NCI-H345 (cell line): ENCODE results near the gene ZSWIM8.
"Not testable (repeated sequence)": the region's sequence is repeated elsewhere in the genome, so short reads cannot be mapped to it uniquely, and the experiment has no call there.

Experiments
- DNase-seq: peaks from one replicate; lab custom pipeline; 2025; lab: John Stamatoyannopoulos, UW

Gene ZSWIM8, protein sequence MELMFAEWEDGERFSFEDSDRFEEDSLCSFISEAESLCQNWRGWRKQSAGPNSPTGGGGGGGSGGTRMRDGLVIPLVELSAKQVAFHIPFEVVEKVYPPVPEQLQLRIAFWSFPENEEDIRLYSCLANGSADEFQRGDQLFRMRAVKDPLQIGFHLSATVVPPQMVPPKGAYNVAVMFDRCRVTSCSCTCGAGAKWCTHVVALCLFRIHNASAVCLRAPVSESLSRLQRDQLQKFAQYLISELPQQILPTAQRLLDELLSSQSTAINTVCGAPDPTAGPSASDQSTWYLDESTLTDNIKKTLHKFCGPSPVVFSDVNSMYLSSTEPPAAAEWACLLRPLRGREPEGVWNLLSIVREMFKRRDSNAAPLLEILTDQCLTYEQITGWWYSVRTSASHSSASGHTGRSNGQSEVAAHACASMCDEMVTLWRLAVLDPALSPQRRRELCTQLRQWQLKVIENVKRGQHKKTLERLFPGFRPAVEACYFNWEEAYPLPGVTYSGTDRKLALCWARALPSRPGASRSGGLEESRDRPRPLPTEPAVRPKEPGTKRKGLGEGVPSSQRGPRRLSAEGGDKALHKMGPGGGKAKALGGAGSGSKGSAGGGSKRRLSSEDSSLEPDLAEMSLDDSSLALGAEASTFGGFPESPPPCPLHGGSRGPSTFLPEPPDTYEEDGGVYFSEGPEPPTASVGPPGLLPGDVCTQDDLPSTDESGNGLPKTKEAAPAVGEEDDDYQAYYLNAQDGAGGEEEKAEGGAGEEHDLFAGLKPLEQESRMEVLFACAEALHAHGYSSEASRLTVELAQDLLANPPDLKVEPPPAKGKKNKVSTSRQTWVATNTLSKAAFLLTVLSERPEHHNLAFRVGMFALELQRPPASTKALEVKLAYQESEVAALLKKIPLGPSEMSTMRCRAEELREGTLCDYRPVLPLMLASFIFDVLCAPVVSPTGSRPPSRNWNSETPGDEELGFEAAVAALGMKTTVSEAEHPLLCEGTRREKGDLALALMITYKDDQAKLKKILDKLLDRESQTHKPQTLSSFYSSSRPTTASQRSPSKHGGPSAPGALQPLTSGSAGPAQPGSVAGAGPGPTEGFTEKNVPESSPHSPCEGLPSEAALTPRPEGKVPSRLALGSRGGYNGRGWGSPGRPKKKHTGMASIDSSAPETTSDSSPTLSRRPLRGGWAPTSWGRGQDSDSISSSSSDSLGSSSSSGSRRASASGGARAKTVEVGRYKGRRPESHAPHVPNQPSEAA (N-terminal part only)

GRCh38 chr10:73785211-73785720, at the start of gene ZSWIM8:
ZSWIM8 (plus strand) TSS chr10:73785606; CDS start chr10:73785879, 273 bp downstream.
- DNase-seq = peak; percentile 90

- not testable (repeated sequence) for DNase-seq
Measured at GRCh38 chr10:73740501-73741254, 44.7 kb upstream of the ZSWIM8 start.

DNA sequence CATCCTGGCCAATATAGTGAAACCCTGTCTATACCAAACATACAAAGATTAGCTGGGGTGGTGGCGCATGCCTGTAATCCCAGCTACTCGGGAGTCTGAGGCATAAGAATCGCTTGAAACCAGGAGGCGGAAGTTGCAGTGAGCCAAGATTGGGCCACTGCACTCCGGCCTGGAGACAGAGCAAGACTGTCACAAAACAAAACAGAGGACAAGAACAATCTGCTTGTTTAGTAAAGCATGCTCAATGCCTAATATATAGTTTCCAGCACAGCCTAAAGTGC, 43.0 kb upstream of the ZSWIM8 start:
- DNase-seq = no peak

DNA sequence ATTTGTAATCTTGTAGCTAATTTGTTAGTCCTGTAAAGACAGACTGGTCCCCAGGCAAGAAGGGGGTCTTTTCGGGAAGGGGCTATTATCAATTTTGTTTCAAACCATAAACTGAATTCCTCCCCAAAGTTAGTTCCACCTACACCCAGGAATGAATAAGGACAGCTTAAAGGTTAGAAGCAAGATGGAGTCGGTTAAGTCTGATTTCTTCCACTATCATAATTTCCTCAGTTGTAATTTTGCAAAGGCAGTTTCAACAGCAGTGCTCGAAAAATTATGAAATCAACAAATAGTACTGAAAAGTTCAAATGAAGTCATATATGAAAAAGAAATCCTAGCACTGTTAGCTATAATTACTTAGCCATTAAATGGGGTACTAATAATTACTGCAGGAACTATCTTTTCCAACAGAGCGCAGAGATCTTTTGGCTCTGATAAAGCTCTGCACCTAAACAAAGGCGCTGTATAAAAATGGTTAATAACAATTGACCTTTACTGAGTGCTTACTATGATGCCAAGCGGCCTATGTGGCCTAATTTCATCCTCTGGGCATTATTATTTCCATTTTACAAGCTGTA, 42.0 kb upstream of the ZSWIM8 start:
- no peak for DNase-seq

GRCh38 chr10:73743905-73744663, 41.3 kb upstream of the ZSWIM8 start, which contains the start of gene SEC24C:
SEC24C (plus strand) TSS chr10:73744372; CDS start chr10:73746833, 2,461 bp downstream.
- peak; percentile 93 for DNase-seq

DNA sequence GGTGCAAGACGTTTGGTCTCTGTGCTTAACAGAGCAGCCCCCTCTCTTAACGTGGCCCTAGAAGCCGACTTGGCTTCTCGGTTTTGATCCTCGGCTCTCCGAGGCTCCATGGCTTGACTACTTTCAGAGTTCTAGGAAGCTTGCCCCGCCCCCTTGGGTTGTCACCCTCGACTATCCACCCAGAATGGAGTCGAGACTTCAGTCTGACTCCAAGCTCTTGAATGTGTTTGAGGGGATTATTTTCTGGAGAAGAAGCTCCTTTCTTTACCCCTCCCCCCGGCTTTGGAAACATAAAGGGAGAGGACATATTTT, 40.8 kb upstream of the ZSWIM8 start:
- DNase-seq = no peak

GRCh38 chr10:73746721-73747120, 38.7 kb upstream of the ZSWIM8 start:
- DNase-seq = no peak

GRCh38 chr10:73750819-73751218, 34.6 kb upstream of the ZSWIM8 start:
- no peak for DNase-seq

GRCh38 chr10:73756183-73756582, 29.2 kb upstream of the ZSWIM8 start:
- no peak for DNase-seq

- no peak for DNase-seq
Measured at GRCh38 chr10:73758704-73759511, 26.5 kb upstream of the ZSWIM8 start.

- no peak for DNase-seq
Measured at GRCh38 chr10:73759512-73760115, 25.8 kb upstream of the ZSWIM8 start.

DNA sequence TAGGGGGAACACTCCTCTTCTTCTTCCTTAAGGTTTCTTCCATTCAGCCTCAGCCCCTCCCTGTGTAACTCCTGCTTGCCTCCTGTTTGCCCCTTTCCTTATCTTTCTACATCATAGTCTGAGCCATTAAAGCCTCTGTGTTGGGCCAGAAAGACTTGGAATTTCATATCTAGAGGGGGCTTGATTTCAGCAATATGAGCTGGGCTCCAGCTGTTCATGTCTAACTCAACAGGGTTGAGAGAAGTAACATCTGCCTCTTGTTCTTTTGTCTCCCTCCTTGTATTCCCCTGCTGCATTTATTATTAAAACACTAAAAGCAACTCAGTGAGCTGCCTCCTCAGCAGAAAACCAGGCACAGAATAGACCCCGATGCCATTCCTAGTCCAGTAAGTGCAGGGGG, 23.6 kb upstream of the ZSWIM8 start:
- no peak for DNase-seq

DNA sequence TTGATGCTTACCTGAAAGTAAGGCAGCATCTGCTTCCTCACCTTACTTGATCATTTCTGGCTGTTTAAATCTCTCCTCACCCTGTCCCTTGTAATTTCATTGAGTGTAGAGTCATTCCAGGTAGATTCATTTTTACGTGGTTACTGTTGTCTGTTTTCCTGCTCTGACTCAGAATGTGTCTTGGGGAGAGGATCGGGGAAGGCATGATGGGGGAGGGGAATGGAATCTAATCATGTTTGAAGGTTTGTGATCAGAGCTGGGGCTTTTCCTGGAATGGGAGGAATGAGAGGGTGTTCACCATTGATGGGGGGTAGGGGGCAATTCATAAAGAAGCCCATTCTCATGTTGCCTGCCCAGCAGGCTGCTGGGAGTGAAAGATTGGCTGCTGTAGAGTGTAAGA, 22.5 kb upstream of the ZSWIM8 start:
- no peak for DNase-seq

- DNase-seq = no peak
Measured at GRCh38 chr10:73763343-73763742, 22.1 kb upstream of the ZSWIM8 start.

GRCh38 chr10:73765066-73765465, 20.3 kb upstream of the ZSWIM8 start:
- no peak for DNase-seq

DNA sequence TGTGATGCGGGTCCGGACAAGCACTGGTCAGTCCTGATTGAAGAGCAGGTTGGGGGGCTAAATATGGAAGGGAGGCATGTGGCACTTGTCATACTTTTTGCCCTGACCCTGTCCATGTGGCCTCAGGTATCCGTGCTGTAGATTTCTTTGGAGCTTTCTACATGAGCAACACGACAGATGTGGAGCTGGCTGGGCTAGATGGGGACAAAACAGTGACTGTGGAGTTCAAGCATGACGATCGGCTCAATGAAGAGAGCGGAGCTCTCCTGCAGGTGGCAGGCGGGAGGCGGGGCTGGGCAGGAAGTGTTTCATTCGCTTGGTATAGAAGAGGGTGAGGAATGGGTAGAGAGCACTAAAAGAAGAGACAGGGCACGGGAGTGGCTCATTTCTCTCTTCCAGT, 16.5 kb upstream of the ZSWIM8 start:
- peak; percentile 34 for DNase-seq

GRCh38 chr10:73769396-73769795, 16.0 kb upstream of the ZSWIM8 start:
- DNase-seq = no peak

GRCh38 chr10:73771722-73772280, 13.6 kb upstream of the ZSWIM8 start:
- DNase-seq = no peak
